ENCODE results near the gene EFCAB12.

GRCh38 chr3:129462361-129462968 is 34.0 kb upstream of the EFCAB12 start:
- TF ChIP-seq CTCF (IDR thresholded peaks at IDR 0.05) (no peak), POLR2A (IDR thresholded peaks at IDR 0.05) (no peak), POLR2AphosphoS5 (IDR thresholded peaks at IDR 0.05) (no peak), EP300 (IDR thresholded peaks at IDR 0.05) (no peak)

Data from gastroesophageal sphincter (tissue), 3 donors.